Left forelimb (tissue), 1 donor: ENCODE results near the gene MPC2.
"Not testable (repeated sequence)": the region's sequence is repeated elsewhere in the genome, so short reads cannot be mapped to it uniquely, and the experiment has no call there.

ENCODE experiments used
- DNase-seq: peaks from one replicate; pipeline ENCODE4 v3.0.0-alpha.2; 2018; ENCODE audit warnings: low spot score

Gene MPC2

DNA sequence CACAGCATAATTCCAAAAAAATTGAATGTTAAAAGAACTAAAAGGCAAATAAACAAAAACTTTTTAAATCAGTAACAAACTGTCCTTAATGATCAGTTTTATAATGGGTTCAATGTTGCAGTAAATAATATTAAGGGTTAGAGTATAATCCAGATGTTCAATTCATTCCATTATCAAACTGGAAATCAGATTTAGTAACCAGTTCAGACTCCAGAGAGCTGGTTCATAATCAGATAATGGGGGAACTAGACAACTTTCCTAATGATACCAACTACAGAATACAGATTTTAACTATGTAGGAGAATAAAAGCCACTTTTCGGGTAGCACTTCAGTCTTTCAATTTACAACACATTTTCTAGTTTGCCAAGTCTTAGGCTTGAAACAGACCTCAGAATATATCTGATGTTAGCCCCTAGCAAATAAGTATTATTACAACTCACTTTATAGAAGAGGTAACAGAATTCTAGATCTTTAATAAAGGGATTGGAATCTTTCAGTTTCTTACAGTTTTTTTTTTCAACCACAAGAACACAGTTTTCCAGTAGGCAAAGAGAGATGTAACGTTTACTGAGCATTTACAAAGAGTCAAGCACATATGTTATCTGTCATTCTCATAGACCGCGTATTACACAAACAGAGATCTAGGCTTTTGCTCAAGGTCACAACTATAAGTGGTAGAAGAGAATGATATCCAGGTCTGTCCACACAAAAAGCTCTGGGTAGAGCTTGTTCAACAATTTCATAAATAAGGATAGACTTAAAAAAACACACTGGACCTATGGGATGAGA is 2.3 kb downstream of the MPC2 start:
- no peak for DNase-seq

DNA sequence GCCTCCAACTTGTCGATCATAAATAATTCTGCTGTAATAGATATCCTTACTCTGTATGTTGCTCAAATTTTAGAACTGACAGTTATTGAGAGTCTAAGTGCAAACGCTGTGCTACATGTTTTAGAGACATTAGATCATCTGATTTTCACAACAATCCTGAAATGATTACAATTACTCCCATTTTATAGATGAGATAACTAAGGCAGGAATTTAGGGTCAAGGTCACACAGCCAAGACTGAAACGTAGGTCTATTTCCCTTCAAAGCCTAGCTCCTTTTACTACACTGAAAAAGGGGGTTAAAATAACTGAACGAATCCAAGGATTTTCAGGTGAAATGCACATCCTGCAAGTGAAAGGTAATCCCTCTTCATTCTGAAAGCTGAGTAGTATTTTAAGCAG is 3.1 kb downstream of the MPC2 start:
- no peak for DNase-seq

DNA sequence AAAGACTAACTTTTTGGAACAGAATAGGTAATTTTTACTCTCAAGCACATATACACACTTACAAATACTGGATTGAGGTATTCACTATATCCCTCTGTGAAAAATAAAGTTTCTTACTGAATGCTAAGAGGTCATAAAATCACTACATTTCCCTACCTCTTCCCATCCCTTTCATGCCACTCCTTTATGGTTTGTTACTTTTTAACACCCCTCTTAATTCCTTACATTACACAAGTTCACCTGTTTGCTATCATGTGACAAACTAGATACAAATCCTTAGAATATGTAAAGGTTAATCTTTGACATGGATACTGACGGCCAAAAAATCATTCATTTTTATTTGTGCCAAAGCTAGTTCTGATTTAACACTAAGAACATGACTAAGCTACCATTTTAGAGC is 7.1 kb downstream of the MPC2 start:
- no peak for DNase-seq

DNA sequence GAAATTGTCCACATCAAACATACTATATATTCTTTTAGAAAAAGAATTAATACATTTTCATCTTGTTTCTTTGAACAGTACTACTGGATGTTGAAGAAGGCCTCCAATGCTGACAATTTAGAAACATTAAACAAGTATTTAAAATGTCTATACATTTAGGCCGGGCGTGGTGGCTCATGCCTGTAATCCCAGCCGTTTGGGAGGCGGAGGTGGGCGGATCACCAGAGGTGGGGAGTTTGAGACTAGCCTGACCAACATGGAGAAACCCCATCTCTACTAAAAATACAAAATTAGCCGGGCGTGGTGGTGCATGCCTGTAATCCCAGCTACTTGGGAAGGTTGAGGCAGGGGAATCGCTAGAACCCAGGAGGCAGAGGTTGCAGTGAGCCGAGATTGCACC is 8.0 kb downstream of the MPC2 start:
- DNase-seq: not testable (repeated sequence)

DNA sequence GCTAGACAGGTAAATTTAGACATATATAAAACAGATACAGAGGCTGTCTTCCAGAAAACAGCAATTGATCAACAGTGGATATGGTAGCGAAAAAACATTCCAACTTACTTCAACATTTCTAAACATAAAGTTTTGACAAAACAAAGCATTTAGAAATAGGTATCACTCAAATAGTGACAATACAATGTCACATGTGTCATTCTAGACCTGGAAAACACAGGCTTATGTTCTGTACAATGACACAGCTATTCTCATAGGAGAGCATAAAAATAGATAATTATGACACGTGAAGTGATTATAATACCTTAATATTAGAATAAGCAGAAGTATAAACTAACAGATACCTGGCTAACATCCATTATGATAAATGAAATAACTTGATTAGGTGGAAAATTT is 8.4 kb downstream of the MPC2 start:
- DNase-seq: no peak

DNA sequence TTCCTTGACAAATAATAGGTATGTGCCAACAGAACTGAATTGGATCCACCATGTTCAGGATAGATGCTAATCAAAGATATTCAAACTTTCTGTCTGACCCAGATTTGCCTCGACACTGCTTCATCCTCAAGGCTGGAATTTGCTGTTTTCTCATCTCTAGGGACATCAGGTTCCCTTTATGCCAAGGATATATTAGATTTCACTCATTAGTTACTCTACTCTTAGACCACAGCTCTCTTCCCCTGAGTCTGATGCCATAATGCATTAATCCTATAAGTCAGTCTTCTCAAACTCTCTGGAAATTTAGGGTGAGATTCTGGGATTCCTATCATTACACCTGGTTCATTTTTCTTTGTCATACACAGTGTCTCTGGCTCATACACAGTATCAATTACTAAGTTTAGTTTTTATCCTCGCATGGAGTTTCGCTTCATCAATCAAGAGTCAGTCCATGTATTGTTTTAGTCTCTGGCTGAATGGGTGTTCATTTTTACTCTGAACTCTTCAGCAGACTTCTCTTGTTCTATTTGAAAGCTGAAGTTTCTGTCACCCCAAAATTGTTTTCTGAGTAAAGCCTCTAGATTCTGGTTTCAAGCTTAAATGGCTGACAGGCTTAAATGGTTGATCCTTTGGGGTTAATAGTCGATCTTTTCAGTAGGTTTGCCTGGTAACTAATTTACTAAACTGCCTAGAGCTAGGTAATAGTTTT is 9.7 kb downstream of the MPC2 start:
- no peak for DNase-seq

DNA sequence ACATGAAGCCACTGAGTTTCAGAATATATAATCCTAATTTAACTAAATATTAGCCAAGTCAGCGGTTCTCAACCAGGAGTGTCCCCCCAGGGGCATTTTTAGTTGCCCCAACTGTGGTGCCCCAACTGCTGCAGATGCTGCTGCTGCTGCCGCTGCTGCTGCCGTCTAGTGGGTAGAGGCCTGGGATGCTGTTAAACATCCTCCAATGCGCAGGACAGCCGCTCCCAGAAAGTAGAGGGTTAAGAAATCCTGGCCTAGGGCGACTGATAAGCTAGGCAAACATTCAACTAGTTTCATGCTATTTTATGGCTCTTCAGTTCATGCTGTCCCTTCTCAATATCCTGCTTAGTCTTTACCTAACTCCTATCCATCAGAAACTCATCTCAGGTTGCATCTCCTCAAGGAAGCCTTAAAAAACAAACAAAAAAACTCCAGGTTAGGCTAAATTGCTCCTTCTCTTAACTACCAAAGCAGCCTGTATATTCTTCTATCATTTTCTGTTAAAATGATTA is 10.3 kb downstream of the MPC2 start:
- no peak for DNase-seq

DNA sequence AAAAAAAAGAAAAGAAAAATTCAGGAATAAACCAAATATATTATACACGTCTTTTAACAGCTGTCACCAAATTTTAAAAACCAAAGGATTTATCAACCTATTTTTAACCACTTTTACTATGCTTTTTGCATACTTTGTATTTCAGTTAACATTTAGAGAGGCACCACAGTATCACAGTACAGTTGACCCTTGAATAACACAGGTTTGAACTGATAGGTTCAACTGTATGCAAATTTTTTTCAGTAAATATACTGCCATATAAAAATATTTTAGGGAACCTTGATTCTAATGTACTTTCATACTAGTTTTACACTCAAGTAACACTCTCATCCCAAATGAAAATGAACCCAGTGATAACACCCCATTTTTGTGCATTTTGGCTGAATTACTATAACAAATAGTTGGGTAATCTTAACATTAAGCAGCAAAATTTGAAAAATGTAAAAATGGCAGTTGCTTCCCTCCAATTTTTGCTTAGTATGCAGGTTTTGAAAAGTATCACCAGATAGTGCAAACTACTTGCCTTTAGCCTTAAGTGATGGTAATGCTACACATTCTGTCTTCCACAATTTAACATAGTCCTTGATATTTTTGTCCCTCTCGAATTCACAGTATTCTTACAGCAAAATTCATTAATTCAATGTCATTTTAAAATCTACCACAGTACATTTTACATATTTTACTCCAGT is 12.2 kb downstream of the MPC2 start:
- DNase-seq: no peak

DNA sequence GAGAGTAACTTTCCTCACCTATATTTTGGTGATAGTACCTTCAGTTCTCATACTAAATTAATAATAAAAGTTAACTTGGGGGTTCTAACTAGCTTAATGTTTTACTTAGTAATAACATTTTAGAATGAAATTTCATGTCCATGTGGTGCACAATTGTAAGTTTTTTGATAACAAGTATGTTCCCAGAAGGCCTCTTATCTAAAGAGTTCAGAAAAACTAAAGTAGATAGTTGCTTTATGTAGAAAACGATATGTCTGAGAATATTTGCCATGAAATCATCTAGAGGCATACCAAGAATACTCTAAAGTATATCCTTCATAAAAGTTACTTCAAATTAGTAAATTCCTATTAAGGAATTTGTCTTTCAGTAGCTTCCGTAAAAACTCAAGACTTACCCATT is 12.8 kb downstream of the MPC2 start:
- DNase-seq: no peak

DNA sequence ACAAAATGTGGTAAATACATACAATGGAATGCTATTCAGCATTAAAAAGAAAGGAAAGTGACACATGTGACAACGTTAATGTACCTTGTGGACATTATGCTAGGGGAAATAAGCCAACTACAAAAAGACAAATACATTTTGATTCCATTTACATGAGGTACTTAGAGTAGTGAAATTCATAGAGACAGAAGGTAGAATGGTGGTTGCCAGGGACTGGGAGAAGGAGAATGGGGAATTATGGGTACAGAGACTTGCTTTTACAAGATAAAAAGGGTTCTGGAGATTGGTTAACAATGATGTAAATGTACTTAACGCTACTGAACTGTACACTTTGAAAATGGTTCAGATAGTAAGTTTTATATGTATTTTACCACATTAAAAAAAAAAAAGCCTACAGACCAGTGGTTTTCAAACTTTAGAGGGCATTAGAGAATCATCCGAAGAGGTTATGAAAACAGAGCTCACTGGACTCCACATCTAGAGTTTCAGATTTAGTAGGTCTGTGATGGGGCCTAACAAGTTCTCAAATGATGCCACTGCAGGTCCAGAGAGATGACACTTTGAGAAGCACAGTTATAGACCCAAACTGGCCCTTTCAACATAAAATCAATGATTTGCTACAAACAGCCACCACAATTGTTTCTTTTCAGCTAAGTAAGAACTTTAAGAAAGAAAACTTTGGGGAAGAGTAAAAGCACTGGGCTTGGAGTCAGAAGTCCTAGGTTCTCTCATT is 13.4 kb downstream of the MPC2 start:
- DNase-seq: no peak

DNA sequence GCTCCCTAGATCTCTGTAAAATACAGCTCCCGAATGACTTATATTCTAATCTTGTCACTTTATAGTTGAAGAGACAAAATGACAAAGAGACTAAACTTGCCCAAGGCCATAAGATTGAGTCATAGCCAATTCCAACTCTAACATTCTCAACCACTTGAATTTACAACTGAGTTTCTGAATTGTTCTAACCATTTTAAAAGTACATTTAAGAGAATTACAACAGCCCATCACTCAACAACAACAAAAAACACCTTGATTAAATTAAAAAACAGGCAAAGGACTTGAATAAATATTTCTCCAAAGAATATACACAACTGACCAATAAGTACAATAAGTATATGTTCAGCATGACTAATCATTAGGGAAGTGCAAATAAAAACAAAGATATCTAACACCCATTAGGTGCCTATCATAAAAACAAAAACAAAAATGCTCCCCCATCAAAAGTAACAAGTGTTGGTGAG is 14.2 kb downstream of the MPC2 start:
- DNase-seq: no peak

DNA sequence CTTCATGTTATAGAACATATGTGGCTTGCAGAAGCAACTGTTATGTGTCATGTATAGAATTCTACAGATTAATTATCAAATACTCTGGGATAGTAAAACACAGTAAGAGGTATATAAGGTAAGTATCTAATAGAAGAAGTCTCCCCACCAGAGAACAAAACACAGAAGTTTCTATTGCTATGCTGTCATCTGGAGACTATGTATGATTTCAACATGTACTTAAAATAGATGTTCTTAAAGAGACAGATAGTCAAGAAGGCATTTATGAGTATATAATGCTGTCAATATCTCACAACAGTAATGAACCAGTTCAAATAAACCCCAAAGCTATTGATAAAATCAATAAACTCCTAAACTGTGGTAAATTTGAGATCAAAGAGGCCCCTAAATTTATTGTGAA is 14.8 kb downstream of the MPC2 start:
- no peak for DNase-seq

DNA sequence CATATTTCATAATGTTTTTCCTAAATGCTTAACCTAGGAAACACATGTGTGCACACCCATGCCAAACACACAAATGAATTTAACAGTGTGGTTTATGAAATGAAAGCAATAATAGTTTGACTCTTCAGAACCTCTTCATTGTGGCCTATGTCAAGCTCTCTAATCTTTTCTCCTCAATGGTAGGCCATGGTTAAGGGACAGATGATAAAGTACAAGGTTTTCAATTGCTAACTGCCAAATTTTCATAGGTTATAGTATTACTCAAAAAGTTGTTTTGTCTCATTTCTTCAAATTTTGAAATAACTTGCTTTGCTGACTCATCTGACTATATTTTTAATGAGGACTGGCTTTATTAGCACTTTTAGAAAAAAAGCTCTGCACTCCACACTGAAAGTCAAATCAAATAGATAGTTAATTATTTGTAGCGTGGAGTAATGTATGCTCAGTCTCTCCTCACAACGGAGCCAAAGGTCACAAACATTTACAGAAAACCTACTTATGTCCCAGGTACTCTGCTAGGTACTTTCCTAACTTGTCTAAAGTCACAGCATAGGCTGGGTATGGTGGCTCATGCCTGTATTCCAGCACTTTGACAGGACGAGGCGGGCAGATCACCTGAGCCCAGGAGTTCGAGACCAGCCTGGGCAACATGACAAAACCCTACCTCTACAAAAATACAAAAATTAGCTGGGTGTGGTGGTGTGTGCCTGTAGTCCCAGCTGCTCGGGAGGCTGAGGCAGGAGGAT is 19.9 kb downstream of the MPC2 start:
- no peak for DNase-seq

DNA sequence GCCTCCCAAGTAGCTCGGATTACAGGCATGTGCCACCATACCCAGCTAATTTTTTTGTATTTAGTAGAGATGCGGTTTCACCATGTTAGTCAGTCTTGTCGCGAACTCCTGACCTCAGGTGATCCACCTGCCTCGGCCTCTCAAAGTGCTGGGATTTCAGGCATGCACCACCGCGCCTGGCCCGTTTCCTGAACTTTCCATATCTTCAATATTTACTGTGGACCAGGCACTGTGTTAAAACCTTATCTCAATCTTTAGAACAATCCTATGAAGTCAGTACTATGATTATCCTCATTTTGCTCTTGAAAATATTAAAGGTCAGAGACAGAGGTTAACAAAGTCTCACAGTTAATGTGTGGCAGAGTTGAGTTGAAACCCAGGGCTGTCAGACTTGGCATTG is 21.3 kb downstream of the MPC2 start:
- no peak for DNase-seq

DNA sequence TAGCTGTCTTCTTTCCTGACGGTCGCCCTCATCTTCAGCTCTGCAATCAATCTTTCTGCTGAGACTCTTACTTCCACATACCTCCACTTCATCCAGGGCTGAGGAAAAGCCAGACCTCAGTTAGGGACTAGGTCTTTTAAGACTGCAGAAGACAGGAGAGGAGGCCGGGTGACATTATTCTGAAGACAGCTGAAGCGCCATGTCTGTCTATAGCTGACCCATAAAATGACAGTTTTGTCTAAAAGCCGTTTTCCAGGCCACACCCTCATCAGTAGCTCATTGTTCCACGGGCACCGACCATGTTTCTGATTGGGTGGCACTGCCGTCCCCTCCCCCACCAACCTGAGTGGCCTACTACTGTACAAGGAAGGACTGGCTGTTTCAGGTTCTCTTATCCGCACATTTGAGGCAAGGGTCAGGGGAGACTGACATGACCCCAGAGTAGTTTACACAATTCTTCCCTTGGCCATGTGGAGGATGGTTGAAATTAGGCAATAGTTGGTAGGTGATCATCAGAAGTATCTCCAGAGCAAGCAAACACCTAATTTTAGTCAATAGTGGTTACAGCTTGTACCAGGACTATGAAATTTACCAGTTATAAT is 22.9 kb downstream of the MPC2 start, which contains the start of gene ADCY10:
Gene ADCY10, minus strand, starts transcription at position 240 of the 602 bp plus-strand sequence. CDS start 8,994 bp downstream, outside the sequence.
- DNase-seq: no peak

DNA sequence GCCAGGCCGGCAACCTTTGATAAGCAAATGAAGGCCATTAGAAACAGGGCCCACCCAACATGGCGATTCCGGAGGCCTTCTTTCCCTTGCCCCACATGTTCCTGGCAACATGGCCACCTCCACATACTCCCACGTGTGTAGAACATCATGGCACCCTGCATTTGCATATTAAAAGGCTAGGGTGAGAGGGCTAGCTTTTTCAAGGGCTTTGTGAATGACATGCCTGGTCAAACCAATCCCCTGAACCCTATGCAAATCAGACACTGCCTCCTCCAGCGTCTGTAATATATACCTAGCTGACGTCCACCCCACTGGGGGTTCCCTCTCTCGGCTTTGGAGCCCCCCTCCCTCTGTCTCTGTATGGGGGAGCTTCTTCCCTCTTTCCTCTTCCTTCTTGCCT is 24.6 kb downstream of the MPC2 start:
- no peak for DNase-seq

DNA sequence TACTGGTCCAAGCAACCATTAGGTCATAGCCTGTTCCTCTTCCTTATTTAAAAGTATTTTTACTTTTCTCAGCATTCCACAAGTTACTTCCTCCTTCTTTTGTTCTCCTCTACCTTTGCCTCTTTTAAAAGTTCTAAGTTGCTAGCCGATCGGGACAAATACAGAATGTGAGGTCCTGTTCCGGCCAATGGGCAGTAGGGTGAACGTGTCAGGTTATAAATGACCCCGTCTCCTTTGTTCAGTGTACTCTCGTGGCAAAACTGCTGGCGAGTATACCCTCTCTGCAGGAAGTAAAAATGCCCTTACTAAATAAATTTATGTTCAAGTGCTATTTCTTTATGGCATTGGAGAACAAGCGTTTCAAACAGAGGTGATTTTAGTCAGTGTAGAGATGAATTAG is 25.5 kb downstream of the MPC2 start:
- DNase-seq: no peak

DNA sequence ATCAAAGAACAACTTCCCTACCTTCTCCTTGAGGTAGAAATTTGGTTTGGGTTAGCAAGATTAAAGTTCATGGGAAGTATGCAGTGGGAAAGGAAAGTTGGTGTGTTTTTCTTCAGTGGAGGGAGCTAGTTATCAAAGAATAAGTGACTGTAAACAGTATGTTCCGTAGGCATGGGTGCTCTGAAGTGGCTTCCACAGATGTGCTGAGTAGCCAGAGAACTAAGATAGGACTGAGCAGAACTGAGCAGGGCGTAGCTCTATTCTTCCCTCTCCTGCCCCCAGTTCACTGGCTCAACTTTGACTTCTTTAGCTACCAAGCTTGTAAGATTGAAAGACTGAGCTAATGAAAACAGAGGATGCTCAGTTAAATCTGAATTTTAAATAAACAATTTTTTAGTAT is 26.3 kb downstream of the MPC2 start:
- DNase-seq: no peak

DNA sequence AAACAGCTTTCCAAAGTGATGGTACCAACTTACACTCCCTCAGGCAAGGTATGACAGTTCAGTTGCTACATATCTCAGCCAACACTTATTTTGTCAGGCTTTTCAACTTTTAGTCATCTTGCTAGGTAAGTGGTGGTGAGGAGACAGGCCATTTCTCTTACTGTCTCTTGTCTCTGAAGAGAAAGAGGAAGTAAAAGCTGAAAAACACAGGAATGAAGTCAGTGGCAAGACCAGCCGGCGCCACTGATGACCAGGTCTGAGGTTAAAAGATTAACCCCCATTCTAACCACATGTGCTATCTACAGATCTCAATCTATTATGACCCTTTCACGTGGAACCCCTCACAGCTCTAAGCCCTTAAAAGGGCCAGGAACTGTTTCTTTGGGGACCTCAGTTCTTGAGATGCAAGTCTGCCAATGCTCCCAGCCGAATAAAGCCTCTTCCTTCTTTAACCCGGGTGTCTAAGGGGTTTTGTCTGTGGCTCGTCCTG is 27.1 kb downstream of the MPC2 start:
- no peak for DNase-seq

DNA sequence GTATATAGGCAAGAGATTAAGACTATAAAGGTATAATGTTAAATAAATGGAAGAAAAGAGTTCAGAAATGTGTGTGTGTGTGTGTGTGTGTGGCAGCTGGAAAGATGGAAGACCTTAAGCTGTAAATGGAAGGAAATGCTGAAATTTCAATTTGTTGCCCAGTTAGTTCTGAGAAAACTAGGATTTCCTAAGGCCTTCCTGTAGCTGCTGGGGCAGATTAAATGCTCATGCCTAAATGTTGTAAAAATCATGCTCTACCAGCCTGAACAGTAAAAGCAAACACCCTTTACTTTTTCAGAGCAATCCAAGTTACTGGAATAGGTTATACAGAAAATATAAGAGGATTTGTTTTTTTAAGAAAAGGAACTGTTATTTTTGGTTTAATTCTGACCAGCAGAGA is 31.2 kb downstream of the MPC2 start:
- no peak for DNase-seq

DNA sequence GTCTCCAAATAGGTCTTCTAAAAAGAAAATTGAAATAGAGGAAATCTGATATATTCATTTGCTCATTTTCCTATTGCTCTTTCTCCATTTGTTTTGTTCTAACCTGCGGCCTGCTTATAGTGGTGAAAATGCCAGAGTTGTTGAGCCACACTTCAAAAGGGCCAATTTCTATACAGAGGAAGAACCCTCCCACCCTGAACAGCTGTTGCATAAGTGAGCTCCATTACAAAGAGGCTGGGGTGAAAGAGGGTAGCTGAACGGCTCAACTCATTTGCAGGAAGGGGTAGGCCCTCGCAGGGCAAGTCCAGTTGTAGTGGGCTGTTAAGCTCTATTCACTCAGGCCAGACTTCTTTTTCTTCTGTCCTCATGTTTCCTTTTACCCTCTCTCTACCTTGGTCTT is 31.7 kb downstream of the MPC2 start:
- no peak for DNase-seq
